ENCODE measurements around the gene MYBBP1A. TPM values are rescaled to one million over a fixed set of nuclear protein-coding genes. Genes with fewer than 3 reads are reported as not detected.

MYBBP1A gene
- total and polyA plus RNA-seq, 2 donors, result 20.7 to 29.8 TPM

DNA sequence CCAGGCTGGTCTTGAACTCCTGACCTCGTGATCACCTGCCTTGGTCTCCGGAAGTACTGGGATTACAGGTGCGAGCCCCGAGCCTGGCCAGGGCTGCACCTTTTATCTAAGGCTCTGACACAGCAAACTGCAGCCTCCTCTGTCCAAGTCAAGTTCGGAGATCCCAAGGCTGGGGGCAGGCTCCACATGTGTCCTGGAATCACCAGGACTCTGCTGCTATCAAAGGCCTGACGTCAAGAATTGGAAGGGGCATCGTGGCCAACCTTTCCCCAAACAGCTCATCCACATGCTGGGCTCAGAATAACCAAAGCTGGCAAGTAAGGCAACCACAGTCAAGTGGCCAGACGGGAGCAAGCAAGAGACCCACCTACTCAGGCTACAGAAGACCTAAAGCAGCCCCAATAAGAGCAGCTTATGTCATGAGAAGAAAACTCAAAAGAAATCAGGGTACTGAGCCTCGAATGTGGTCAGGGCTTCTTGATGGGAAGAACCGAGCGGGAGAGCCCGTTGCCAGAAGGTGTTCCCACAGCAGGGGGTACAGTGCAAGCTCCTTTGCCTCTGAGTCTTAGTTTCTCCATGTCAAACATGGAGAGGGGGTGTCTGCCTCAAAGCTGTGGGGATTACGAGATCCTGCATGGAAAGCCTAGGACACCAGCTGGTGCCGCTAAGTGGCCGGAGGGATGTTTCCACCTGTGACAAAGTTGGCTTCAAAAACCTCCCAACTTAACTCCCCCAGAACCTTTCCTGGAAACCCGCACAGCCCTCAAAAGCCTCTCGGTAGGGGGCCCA lies 7.9 kb downstream of the MYBBP1A start:
- H3K27ac ChIP-seq (ENCODE audit: low read depth), result no peak overlapping the region
- no peaks in the 10 kb centered on the region for H3K4me1 ChIP-seq (ENCODE audit: insufficient read depth)
- H3K4me3 ChIP-seq (ENCODE audit: low read depth, low read length), result no peak overlapping the region
- WGBS, result 92% methylated on average over 17 of the region's 17 CpGs
- no peak for DNase-seq (ENCODE audit: extremely low spot score)
- peaks cover 12% of the 10 kb centered on the region for H3K36me3 ChIP-seq (ENCODE audit: insufficient read depth)

DNA sequence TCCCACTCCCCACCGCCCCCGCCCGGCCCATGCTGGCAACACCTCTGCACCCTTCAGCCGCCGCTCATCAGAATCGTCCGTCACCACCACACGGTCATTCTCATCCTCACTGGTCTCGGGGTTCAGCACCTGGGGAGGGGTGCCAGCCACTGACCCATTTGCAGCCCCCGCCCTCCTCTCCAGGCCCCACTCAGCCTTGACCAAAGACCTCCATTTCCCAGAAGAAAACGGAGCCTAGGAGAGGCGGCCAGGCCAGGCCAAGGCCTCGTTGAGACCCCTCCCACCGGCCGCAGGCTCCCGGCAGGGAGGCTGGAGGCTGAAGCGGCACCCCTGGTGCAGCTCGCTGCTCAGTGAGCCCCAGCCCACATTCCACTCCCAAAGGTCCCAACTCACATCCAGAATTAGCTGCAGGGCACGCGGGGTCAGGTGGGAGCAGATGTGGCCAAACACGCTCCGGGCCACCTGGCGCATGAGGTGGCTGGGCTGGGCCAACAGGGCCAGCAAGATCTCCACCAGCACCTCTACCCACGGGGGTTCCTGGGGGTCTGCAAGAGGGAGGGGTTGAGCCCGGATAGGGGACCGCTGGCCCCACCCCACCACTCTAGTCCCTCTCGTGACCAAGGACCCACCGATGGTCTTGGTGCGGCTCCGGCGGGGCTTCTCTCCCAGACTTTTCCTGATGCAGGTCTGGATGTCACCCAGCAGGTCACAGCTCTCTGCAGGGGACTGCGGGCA lies 9.8 kb downstream of the MYBBP1A start:
- DNase-seq (ENCODE audit: extremely low spot score), result no peak
- Histone ChIP-seq H3K36me3 (ENCODE audit: insufficient read depth) (peaks cover 13% of the 10 kb centered on the region), H3K4me3 (ENCODE audit: low read depth, low read length) (no peak overlapping the region), H3K27ac (ENCODE audit: low read depth) (no peak overlapping the region), H3K4me1 (ENCODE audit: insufficient read depth) (no peaks in the 10 kb centered on the region)
- 93% methylated on average over 32 of the region's 32 CpGs for WGBS

DNA sequence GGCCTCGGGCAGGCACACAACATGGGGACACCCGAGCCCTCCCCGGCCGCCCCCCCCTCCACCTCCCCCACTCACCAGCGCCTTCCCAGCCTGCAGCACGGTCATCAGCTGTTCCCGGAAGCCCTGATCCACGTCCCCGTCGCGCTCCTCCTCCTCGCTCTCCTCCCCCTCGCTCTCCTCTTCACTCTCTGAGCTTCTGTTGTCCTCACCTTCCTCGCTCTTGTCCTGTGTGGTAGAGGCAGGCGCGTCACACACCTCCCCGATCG lies 10.3 kb downstream of the MYBBP1A start:
- H3K4me1 ChIP-seq (ENCODE audit: insufficient read depth), result no peaks in the 10 kb centered on the region
- WGBS, result 82% methylated on average over 18 of the region's 18 CpGs
- no peak overlapping the region for H3K4me3 ChIP-seq (ENCODE audit: low read depth, low read length)
- no peak overlapping the region for H3K27ac ChIP-seq (ENCODE audit: low read depth)
- peaks cover 13% of the 10 kb centered on the region for H3K36me3 ChIP-seq (ENCODE audit: insufficient read depth)
- DNase-seq (ENCODE audit: extremely low spot score), result no peak

DNA sequence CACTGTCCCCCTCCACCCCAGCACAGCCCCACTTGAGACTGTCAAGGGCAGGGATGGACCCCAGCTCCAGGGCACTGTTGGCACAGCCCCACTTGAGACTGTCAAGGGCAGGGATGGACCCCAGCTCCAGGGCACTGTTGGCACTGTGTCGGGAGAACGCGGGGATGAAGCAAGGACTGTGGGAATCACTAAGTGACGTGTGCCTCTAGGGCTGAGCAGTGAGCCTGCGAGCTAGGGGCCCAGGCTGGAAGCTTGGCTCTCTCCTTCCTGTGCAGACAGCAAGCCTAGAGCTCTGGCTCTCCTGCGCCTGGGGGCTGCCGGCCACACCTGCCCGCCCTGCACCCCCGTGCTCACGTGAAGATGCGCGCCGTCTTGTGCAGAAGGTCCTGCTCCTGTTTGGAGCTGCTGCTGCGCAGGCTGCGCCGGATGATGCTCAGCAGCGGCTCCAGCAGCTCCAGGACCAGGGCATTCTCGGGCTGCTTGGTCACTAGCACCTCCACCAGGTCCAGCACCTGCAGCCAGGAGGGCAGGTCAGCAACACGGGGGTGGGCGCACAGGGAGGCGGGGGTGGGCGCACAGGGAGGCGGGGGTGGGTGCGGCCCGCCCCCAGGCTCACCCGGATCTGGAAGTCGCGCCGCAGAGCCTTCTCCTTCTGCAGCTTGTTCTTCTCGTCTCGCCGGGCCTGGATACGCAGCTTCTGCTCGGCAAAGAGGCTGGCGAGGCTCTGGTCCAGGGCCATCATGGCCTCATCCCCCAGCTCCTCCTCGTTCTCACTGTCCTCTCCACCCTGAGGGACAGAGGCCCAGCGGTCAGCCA lies 10.8 kb downstream of the MYBBP1A start:
- no peak overlapping the region for H3K27ac ChIP-seq (ENCODE audit: low read depth)
- H3K36me3 ChIP-seq (ENCODE audit: insufficient read depth), result peaks cover 13% of the 10 kb centered on the region

DNA sequence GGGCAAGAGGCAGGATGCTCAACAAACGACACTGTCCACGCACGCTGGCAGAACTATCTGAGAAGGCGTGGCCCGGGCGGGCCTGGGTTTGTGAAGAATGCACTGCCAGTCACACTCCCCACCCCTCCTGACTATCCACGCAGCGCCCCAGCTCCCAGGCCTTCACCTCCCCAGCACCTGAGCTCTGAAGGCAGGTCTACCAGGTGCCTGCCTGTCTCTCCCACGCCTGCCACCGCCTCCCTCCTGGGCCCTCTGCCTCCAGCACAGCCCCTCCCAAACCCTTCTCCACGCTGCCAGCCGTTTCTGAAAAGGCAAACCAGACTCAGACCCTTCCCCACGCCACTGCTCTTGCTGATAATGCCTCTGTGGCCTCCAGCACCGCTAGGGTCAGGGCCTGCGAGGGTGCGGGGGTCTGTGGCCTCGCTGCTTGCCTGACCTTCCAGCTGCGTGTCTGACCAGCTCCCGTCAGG lies 11.6 kb downstream of the MYBBP1A start:
- H3K27ac ChIP-seq (ENCODE audit: low read depth), result no peak overlapping the region
- no peak overlapping the region for H3K4me3 ChIP-seq (ENCODE audit: low read depth, low read length)
- WGBS, result 87% methylated on average over 19 of the region's 19 CpGs
- peaks cover 11% of the 10 kb centered on the region for H3K36me3 ChIP-seq (ENCODE audit: insufficient read depth)
- H3K4me1 ChIP-seq (ENCODE audit: insufficient read depth), result no peaks in the 10 kb centered on the region
- DNase-seq (ENCODE audit: extremely low spot score), result no peak

More for the DNA sequence above, 10.8 kb downstream of the MYBBP1A start:
- H3K4me1 ChIP-seq (ENCODE audit: insufficient read depth), result no peaks in the 10 kb centered on the region
- DNase-seq (ENCODE audit: extremely low spot score), result no peak
- 93% methylated on average over 37 of the region's 37 CpGs for WGBS
- no peak overlapping the region for H3K4me3 ChIP-seq (ENCODE audit: low read depth, low read length)

DNA sequence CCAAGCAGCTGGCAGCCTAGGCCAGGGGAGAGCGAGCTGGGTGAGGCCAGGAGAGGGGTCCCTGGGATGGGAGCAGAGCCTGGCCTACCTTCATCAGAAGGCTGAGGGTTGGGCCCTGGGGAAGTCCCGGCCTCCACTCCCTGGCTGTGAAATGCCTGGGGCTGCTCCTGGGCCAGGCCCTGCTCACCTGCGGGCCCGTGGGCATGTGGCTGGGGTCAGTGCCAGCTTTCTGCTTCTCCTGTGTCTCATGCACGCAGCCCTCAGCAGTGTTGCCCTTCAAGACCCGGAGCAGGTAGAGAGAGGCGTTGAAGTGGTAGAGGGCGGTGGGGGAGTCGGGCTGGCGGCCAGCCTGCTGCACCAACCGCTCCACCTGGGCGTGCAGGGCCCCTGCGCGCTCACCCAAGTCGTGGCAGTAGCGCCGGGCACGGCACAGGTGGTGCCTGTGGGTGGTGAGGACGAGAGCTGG lies 12.4 kb downstream of the MYBBP1A start:
- WGBS, result 95% methylated on average over 19 of the region's 19 CpGs
- Histone ChIP-seq H3K4me3 (ENCODE audit: low read depth, low read length) (no peak overlapping the region), H3K27ac (ENCODE audit: low read depth) (no peak overlapping the region), H3K36me3 (ENCODE audit: insufficient read depth) (peaks cover 11% of the 10 kb centered on the region), H3K4me1 (ENCODE audit: insufficient read depth) (no peaks in the 10 kb centered on the region)
- no peak for DNase-seq (ENCODE audit: extremely low spot score)

DNA sequence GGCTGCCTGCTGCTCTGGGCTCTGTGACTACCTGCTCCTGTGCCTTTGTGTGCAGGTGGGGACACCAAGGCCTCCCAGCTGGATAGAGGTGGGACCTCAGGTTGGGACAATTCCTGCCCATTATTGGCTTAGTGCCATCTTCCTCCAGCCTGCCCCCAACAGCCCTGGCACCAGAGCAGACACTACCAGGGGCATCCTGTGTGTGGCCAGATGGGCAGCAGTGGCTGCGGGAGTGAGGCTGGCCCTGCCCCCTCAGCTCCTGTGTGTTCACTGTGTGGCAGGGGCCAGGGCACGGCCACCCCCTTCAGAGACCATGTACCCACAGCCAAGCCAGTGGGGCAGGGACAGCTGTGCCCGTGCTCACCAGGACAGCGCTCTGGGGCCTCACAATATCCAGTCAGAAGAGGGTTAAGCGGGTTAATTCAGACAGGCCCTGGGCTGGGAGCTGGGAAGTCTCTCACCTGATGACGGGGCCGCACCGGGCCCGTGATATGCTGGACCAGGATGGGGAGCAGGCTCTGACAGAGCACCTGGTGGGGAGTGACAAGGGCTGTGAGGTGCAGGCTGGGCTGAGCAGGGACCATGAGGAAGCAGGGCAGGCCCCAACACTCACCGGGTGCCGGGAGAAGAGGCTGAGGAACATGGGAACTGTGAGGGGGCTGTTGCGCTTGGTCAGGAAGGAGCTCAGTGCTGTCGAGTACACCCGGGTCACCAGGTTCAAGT lies 13.0 kb downstream of the MYBBP1A start:
- peaks cover 11% of the 10 kb centered on the region for H3K36me3 ChIP-seq (ENCODE audit: insufficient read depth)

DNA sequence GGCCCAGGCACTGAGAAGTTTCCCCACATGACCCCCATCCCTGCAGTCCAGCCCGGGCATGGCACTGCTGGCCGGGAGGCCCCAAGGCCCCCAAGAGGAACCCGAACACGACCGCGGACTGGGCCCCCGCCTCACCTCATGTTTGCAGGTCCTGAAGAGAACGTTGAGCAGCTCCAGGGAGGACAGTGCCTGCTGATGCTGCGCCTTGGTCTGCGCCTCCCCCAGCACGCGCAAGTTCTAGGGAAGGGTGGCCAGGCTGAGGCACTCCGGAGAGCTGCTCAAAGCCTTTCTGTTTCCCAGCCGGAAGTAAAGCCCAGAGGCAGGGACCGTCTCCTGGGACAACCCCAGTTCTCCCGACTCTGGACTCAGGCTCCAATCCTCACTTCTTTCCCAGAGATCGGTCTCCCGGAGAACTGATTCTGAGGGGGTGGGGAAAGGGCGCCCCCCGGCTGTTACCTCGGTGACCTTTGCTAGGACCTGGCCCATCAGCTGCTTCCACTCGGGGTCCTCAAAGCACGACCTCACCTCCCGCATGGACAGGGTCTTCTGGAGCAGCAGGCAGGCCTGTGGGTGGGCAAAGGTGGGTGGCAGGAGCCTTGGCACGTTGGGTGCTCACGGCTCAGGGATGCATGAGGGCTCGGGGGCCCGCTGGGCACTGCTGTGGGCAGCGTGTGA lies 13.7 kb downstream of the MYBBP1A start:
- DNase-seq (ENCODE audit: extremely low spot score), result no peak
- WGBS, result 84% methylated on average over 29 of the region's 29 CpGs

More for the DNA sequence above, 13.0 kb downstream of the MYBBP1A start:
- Histone ChIP-seq H3K4me3 (ENCODE audit: low read depth, low read length) (no peak overlapping the region), H3K4me1 (ENCODE audit: insufficient read depth) (no peaks in the 10 kb centered on the region), H3K27ac (ENCODE audit: low read depth) (peak overlapping the region; percentile 11)
- no peak for DNase-seq (ENCODE audit: extremely low spot score)
- WGBS, result 94% methylated on average over 14 of the region's 14 CpGs

DNA sequence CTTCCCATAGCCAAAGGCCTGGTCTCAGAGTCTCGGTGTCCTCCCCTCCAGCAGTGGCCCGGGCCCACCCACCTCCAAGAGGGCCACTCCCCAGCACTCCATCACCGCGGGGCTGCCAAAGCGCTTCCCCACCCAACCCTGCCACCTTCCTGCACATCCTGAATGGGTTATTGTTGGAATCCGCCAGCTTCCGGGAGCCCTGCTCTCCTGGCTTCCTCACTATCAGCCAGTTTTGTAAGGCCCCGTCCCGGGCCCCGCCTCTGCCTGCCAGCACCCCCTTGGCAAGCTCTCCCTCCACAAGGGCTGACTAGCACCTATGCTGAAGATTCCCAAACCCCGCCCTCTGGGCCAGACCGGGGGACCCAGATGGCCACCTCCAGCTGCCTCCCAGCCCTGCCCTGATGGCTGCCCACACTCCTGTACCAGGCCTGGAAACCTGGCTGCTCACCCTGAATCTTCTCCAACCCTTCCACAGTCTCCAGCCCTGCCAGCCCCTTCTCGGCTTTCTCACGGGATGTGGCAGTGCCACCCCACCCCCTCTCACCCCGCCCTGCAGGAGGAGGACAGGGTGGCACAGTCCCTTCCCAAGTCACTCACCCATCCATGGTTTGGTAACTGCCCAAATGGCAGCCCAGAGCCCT lies 14.4 kb downstream of the MYBBP1A start:
- H3K4me1 ChIP-seq (ENCODE audit: insufficient read depth), result no peaks in the 10 kb centered on the region
- DNase-seq (ENCODE audit: extremely low spot score), result no peak
- no peak overlapping the region for H3K4me3 ChIP-seq (ENCODE audit: low read depth, low read length)
- no peak overlapping the region for H3K27ac ChIP-seq (ENCODE audit: low read depth)
- WGBS, result 75% methylated on average over 15 of the region's 15 CpGs
- peaks cover 9% of the 10 kb centered on the region for H3K36me3 ChIP-seq (ENCODE audit: insufficient read depth)

More for the DNA sequence above, 13.7 kb downstream of the MYBBP1A start:
- peak overlapping the region; percentile 11 for H3K27ac ChIP-seq (ENCODE audit: low read depth)
- peaks cover 9% of the 10 kb centered on the region for H3K36me3 ChIP-seq (ENCODE audit: insufficient read depth)
- no peaks in the 10 kb centered on the region for H3K4me1 ChIP-seq (ENCODE audit: insufficient read depth)
- H3K4me3 ChIP-seq (ENCODE audit: low read depth, low read length), result no peak overlapping the region

DNA sequence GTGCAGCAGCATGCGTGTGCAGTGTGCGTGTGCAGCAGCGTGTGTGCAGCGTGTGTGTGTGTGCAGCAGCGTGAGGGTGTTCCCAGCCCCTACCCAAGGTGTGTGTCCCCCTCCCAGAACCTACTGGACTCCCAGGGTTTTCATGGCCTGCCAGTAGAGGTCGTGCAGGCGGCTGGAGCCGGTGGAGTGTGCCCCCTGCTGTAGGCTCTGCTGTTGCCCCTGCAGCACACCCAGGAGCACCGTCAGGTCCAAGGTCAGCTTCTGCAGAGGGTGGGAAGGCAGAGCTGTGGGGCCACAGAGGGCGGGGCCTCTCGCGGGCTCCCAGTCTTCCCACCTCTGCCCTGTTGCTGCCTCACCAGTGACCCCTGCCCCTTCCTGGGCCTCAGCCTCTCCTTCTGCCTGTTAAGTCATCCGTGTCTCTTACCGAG lies 14.9 kb downstream of the MYBBP1A start:
- peaks cover 9% of the 10 kb centered on the region for H3K36me3 ChIP-seq (ENCODE audit: insufficient read depth)
- no peaks in the 10 kb centered on the region for H3K4me1 ChIP-seq (ENCODE audit: insufficient read depth)
- H3K27ac ChIP-seq (ENCODE audit: low read depth), result no peak overlapping the region
- WGBS, result 81% methylated on average over 14 of the region's 14 CpGs
- H3K4me3 ChIP-seq (ENCODE audit: low read depth, low read length), result no peak overlapping the region
- no peak for DNase-seq (ENCODE audit: extremely low spot score)

DNA sequence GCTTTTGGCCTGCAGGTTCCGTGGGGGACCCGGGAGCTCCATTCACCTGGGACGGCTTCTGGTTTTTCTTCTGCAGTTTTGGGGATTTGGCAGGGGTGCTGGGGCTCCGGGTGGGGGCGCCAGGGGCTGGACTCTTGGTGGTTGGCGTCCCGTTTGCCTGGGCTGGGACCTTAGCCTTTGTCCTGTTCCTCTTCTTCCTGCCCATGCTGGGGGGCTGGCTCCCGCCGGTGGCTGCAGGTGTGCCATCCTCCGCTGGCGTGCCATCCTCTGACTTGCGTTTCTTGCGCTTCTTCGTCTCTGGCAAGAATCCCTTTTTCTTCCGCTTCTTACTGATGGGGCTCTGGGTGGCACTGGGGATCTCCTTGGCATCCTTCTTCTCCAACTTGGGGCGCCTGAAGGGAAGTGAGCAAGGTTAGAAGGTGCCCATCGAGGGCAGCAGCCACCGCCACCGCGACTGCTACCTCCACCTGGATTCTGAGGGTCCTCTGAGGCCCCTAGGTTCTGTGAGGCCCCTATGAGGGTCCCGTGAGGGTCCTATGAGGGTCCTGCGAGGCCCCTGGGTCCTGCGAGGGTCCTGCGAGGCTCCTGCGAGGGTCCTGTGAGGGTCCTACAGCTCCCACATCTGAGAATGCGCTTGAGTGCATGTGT lies 15.5 kb downstream of the MYBBP1A start:
- Histone ChIP-seq H3K4me1 (ENCODE audit: insufficient read depth) (no peaks in the 10 kb centered on the region), H3K4me3 (ENCODE audit: low read depth, low read length) (no peak overlapping the region), H3K36me3 (ENCODE audit: insufficient read depth) (peaks cover 8% of the 10 kb centered on the region), H3K27ac (ENCODE audit: low read depth) (no peak overlapping the region)
- 91% methylated on average over 26 of the region's 26 CpGs for WGBS
- DNase-seq (ENCODE audit: extremely low spot score), result no peak

DNA sequence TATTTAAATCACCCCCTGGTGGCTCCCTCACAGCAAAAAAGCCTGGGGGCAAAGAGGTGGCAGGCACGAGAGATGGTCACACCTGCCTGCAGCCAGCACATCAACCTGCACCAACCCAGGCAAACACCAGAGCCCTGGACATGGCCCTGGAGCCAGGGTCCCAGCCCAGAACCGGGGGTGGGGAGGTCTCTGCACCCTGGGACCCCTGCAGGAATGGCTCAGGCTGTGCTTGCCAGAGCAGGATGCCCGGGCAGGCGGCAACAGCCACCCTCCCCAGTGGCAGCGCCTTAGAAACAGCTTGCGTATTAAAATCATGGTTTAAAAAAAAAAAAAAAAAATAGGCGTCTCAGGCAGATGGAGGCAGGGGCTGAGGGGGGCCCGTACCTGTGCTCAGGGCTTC lies 16.2 kb downstream of the MYBBP1A start:
- H3K36me3 ChIP-seq (ENCODE audit: insufficient read depth), result peaks cover 8% of the 10 kb centered on the region
- DNase-seq (ENCODE audit: extremely low spot score), result no peak
- 88% methylated on average over 8 of the region's 8 CpGs for WGBS
- H3K4me1 ChIP-seq (ENCODE audit: insufficient read depth), result no peaks in the 10 kb centered on the region
- H3K4me3 ChIP-seq (ENCODE audit: low read depth, low read length), result no peak overlapping the region
- H3K27ac ChIP-seq (ENCODE audit: low read depth), result no peak overlapping the region

All from urinary bladder (tissue), 4 donors.